ENCODE results near the gene CEACAM19. TPM values are rescaled to one million over a fixed set of nuclear protein-coding genes. Genes with fewer than 3 reads are reported as not detected.

CEACAM19 gene
- total and polyA plus RNA-seq, 9 donors = 2.2 to 10.0 (median 5.4) TPM

DNA sequence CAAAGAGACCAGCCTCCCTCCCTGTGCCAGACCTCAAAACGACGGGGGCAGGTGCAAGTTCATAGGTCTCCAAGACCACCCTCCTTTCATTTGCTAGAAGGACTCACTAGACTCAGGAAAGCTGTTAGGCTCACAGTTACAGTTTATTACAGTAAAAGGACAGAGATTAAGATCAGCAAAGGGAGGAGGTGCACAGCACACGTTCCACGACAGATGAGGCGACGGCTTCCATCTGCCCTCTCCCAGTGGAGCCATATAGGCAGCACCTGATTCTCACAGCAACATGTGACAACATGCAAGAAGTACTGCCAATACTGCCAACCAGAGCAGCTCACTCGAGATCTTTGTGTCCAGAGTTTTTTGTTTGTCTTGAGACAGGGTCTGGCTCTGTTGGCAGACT lies 9.4 kb upstream of the CEACAM19 start:
- no peak for DNase-seq
- TF ChIP-seq CTCF (IDR thresholded peaks at IDR 0.05) (no peak), EP300 (IDR thresholded peaks at IDR 0.05) (no peak), POLR2A (IDR thresholded peaks at IDR 0.05) (no peak)
- Histone ChIP-seq H3K4me3 (no peak overlapping the region), H3K9me3 (no peaks in the 10 kb centered on the region), H3K27ac (no peak overlapping the region), H3K36me3 (no peaks in the 10 kb centered on the region), H3K27me3 (no peaks in the 10 kb centered on the region), H3K4me1 (ENCODE audit: insufficient read depth) (no peaks in the 10 kb centered on the region)
- intact Hi-C loops (cut with DNase I) = no loop called here
- WGBS, 3 donors = 67 to 71% (median 70%) methylated on average over 7 of the region's 7 CpGs

DNA sequence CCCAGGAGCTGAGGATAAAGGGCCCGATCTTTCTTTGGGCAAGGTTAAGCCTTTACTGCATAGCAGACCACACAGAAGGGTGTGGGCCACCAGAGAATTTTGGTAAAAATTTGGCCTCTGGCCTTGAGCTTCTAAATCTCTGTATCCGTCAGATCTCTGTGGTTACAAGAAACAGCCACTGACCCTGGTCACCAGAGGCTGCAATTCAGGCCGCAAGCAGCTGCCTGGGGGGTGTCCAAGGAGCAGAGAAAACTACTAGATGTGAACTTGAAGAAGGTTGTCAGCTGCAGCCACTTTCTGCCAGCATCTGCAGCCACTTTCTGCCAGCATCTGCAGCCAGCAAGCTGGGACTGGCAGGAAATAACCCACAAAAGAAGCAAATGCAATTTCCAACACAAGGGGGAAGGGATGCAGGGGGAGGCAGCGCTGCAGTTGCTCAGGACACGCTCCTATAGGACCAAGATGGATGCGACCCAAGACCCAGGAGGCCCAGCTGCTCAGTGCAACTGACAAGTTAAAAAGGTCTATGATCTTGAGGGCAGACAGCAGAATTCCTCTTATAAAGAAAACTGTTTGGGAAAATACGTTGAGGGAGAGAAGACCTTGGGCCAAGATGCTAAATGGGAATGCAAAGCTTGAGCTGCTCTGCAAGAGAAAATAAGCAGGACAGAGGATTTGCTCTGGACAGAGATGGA lies 8.4 kb upstream of the CEACAM19 start:
- no peaks in the 10 kb centered on the region for H3K4me1 ChIP-seq (ENCODE audit: insufficient read depth)
- DNase-seq = no peak
- H3K27ac ChIP-seq = no peak overlapping the region
- H3K27me3 ChIP-seq = no peaks in the 10 kb centered on the region
- H3K4me3 ChIP-seq = no peak overlapping the region
- no peak for TF ChIP-seq CTCF (IDR thresholded peaks at IDR 0.05)
- no peak for TF ChIP-seq POLR2A (IDR thresholded peaks at IDR 0.05)
- no peak for TF ChIP-seq EP300 (IDR thresholded peaks at IDR 0.05)
- no peaks in the 10 kb centered on the region for H3K36me3 ChIP-seq
- intact Hi-C loops (cut with DNase I) = no loop called here
- WGBS, 3 donors = 35 to 53% (median 46%) methylated on average over 7 of the region's 7 CpGs
- H3K9me3 ChIP-seq = no peaks in the 10 kb centered on the region

DNA sequence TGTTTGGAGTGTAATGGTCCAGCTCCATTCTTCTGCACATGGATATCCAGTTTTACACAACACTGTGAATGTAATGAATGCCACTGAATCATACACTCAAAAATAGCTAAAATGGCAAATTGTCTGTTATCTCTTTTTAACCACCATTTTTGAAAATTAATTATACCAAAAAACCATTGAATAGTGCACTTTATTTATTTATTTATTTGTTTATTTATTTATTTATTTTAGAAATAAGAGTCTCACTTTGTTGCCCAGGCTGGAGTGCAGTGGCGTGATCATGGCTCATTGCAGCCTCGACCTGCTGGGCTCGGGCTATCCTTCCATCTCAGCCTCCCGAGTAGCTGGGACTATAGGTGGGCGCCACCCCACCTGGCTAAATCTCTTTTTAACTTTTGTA lies 7.3 kb upstream of the CEACAM19 start:
- Histone ChIP-seq H3K4me1 (ENCODE audit: insufficient read depth) (no peaks in the 10 kb centered on the region), H3K4me3 (no peak overlapping the region), H3K9me3 (no peaks in the 10 kb centered on the region), H3K36me3 (no peaks in the 10 kb centered on the region), H3K27ac (no peak overlapping the region), H3K27me3 (no peaks in the 10 kb centered on the region)
- no peak for DNase-seq
- TF ChIP-seq EP300 (IDR thresholded peaks at IDR 0.05) = no peak
- no peak for TF ChIP-seq POLR2A (IDR thresholded peaks at IDR 0.05)
- no peak for TF ChIP-seq CTCF (IDR thresholded peaks at IDR 0.05)
- WGBS, 3 donors = 95 to 98% (median 97%) methylated on average over 5 of the region's 5 CpGs
- intact Hi-C loops (cut with DNase I) = no loop called here

GRCh38 chr19:44664976-44665375 lies 6.3 kb upstream of the CEACAM19 start:
- H3K9me3 ChIP-seq = no peaks in the 10 kb centered on the region
- TF ChIP-seq POLR2A (IDR thresholded peaks at IDR 0.05) = no peak
- no peak for TF ChIP-seq CTCF (IDR thresholded peaks at IDR 0.05)
- TF ChIP-seq EP300 (IDR thresholded peaks at IDR 0.05) = no peak
- no peak for DNase-seq
- no peaks in the 10 kb centered on the region for H3K4me1 ChIP-seq (ENCODE audit: insufficient read depth)
- intact Hi-C loops (cut with DNase I) = no loop called here
- no peaks in the 10 kb centered on the region for H3K27me3 ChIP-seq
- H3K36me3 ChIP-seq = no peaks in the 10 kb centered on the region
- H3K27ac ChIP-seq = no peak overlapping the region
- H3K4me3 ChIP-seq = no peak overlapping the region
- 87 to 95% (median 93%) methylated on average over 10 of the region's 10 CpGs for WGBS, 3 donors

Measured in ovary (tissue), 9 donors.